Calu3 (cell line): ENCODE results near the gene OPCML. TPM values are rescaled to one million over a fixed set of nuclear protein-coding genes. Genes with fewer than 3 reads are reported as not detected.

Source experiments
- Bru-seq: library from RNA; stranded (reverse); fragments of 400-500 nt; gene quantifications from one replicate; lab custom pipeline; 2021; lab: Mats Ljungman, UMichigan
- BruChase-seq, 2 experiments: library from RNA; stranded (reverse); fragments of 400-500 nt; gene quantifications; one replicate each; lab custom pipeline; 2021; lab: Mats Ljungman, UMichigan
- BruUV-seq: library from RNA; stranded (reverse); fragments of 400-500 nt; replicated peaks from 2 replicates; lab custom pipeline; 2021; lab: Mats Ljungman, UMichigan
- CTCF ChIA-PET: fragments of 300-600 bp; sonication (Branson Sonifier 250); formaldehyde crosslinking; loops from one replicate; lab custom pipeline; 2022; ENCODE audit warnings: antibody characterized with exemption; lab: Charles Lee
- DNase-seq: peaks from one replicate; pipeline ENCODE4 v3.0.0; 2022
- H3K27ac Mint-ChIP-seq: one replicate; pipeline ENCODE4 v1.8.0; 2022; ENCODE audit warnings: mixed read lengths; ENCODE audit not compliant: unreplicated experiment
- H3K27me3 Mint-ChIP-seq: one replicate; pipeline ENCODE4 v1.8.0; 2022; ENCODE audit warnings: mixed read lengths; ENCODE audit not compliant: unreplicated experiment
- H3K36me3 Mint-ChIP-seq: one replicate; pipeline ENCODE4 v1.8.0; 2022; ENCODE audit warnings: mild to moderate bottlenecking, moderate library complexity, mixed read lengths; ENCODE audit not compliant: insufficient read depth, unreplicated experiment
- H3K4me1 Mint-ChIP-seq: one replicate; pipeline ENCODE4 v1.8.0; 2022; ENCODE audit warnings: mild to moderate bottlenecking, low read depth, mixed read lengths; ENCODE audit not compliant: unreplicated experiment
- H3K4me3 Mint-ChIP-seq: one replicate; pipeline ENCODE4 v1.8.0; 2022; ENCODE audit warnings: mild to moderate bottlenecking, low read depth, moderate library complexity, mixed read lengths; ENCODE audit not compliant: unreplicated experiment
- H3K9me3 Mint-ChIP-seq: one replicate; pipeline ENCODE4 v1.8.0; 2022; ENCODE audit warnings: low read depth, mixed read lengths; ENCODE audit not compliant: unreplicated experiment
- CTCF ChIP-seq: fragments of 200-600 bp; IDR thresholded peaks from one replicate; pipeline ENCODE4 v1.8.0; 2022; ENCODE audit warnings: antibody characterized with exemption; ENCODE audit not compliant: unreplicated experiment
- intact Hi-C: fragments of 100-400 bp; cut with micrococcal nuclease; formaldehyde crosslinking; loops from one replicate; pipeline ENCODE4 v1.10.0; 2022; ENCODE audit not compliant: unreplicated experiment
- long read RNA-seq: library from polyadenylated mRNA; stranded (forward); transcript quantifications from one replicate; pipeline ENCODE4 v2.0.0, GENCODE V29; 2022
- total RNA-seq: library from RNA; stranded (reverse); gene quantifications from 2 replicates; pipeline ENCODE4 v1.2.3, GENCODE V29; 2022

OPCML gene
- total RNA-seq (not detected in 2 replicates), Bru-seq, nascent RNA (percentile 0 among the genes with signal in this experiment), BruChase-seq, experiment 1, labeled RNA remaining after a 6-hour chase (percentile 0 among the genes with signal in this experiment), BruChase-seq, experiment 2, labeled RNA remaining after a 2-hour chase (percentile 0 among the genes with signal in this experiment)
- long read RNA-seq, result 0 reads

- no TSS peak for BruUV-seq
- no peak within 1 kb of the TSS for H3K27ac Mint-ChIP-seq
- H3K4me1 Mint-ChIP-seq, result no peaks in the 10 kb centered on the region
- CTCF ChIA-PET, result no interaction called here
- no peak for TF ChIP-seq CTCF
- H3K36me3 Mint-ChIP-seq, result no peaks in the 10 kb centered on the region
- no peak within 1 kb of the TSS for H3K4me3 Mint-ChIP-seq
- no peaks in the 10 kb centered on the region for H3K27me3 Mint-ChIP-seq
- intact Hi-C loops, result no loop called here
- peaks cover 15% of the 10 kb centered on the region for H3K9me3 Mint-ChIP-seq
- no peak for DNase-seq
Measured at GRCh38 chr11:133531971-133532651, at the start of gene OPCML. Gene OPCML, minus strand, starts transcription at chr11:133532501.

- Mint-ChIP-seq H3K4me1 (no peaks in the 10 kb centered on the region), H3K4me3 (no peak overlapping the region), H3K9me3 (peaks cover 31% of the 10 kb centered on the region), H3K27ac (no peak overlapping the region), H3K36me3 (no peaks in the 10 kb centered on the region), H3K27me3 (no peaks in the 10 kb centered on the region)
- CTCF ChIA-PET, result no interaction called here
- BruUV-seq, result no TSS peak
- intact Hi-C loops, result no loop called here
- no peak for DNase-seq
- no peak for TF ChIP-seq CTCF
Measured at GRCh38 chr11:133581091-133581490, 48.8 kb upstream of the OPCML start.

GRCh38 chr11:133579165-133580031 is 47.1 kb upstream of the OPCML start:
- Mint-ChIP-seq H3K36me3 (no peaks in the 10 kb centered on the region), H3K27ac (no peak overlapping the region), H3K27me3 (no peaks in the 10 kb centered on the region), H3K4me3 (no peak overlapping the region), H3K4me1 (no peaks in the 10 kb centered on the region), H3K9me3 (peaks cover 35% of the 10 kb centered on the region)
- TF ChIP-seq CTCF, result no peak
- BruUV-seq, result no TSS peak
- intact Hi-C loops, result no loop called here
- CTCF ChIA-PET, result no interaction called here
- DNase-seq, result no peak

GRCh38 chr11:133577403-133577802 is 45.1 kb upstream of the OPCML start:
- no peak for DNase-seq
- no TSS peak for BruUV-seq
- Mint-ChIP-seq H3K27ac (no peak overlapping the region), H3K36me3 (no peaks in the 10 kb centered on the region), H3K4me3 (no peak overlapping the region), H3K4me1 (no peaks in the 10 kb centered on the region), H3K27me3 (no peaks in the 10 kb centered on the region), H3K9me3 (peaks cover 33% of the 10 kb centered on the region)
- no peak for TF ChIP-seq CTCF
- CTCF ChIA-PET, result no interaction called here
- intact Hi-C loops, result no loop called here
